ENCODE results near the gene PIGM.

The PIGM gene

GRCh38 chr1:160031365-160032164, at the start of gene PIGM:
TSS of gene PIGM (minus strand) at chr1:160031990. CDS start at chr1:160031739, 251 bp downstream.
- Histone ChIP-seq H3K4me3 (peak within 1 kb of the TSS; percentile 68), H3K36me3 (replicated peaks) (no peaks in the 10 kb centered on the region), H3K27me3 (ENCODE audit: low read depth) (no peaks in the 10 kb centered on the region), H3K9me3 (no peaks in the 10 kb centered on the region), H3K4me1 (peaks cover 15% of the 10 kb centered on the region)
- DNase-seq (ENCODE audit: low spot score in 2 of 2) = peak; percentile 90 to 98
- in situ Hi-C loops (cut with MboI; ENCODE audit: low sequenced_read_pairs) = loop anchor here (10.0 kb wide), 1 partner anchor 247 kb away; the partner anchor contains the start of gene DUSP23

DNA sequence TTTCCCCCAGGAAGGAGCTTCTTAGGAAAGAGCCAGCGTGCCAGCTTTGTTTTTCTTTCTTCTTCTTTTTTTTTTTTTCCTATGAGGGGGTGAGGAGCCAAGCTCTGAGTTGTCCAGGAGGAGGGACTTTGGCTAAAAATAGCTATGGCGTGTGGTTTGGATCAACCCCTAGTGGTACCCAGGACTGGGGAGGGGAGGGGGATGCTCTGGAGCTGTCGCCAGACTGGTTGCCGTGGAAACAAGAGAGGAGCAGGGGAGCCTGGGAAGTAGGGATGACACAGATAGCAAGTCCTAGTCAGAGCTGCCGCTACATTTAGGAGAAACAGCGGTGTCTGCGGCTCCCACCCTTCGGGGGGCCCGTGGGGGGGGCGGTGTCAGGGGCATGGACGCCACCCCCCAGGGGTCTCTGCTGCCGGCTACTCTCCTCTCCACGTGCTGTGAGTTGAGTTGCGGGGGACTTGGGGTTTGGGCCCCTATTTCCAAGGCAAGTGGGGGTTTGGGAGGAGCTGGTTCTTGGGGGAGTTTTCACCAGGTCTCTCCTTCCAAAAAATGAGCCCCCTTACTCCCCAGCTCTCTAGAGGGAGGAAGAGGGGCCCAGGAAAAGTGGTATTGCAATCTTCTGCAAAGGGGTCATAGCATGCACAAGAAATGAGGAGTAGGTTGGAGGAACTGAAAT, 49.6 kb upstream of the PIGM start, which contains the start of gene KCNJ9:
Gene KCNJ9, plus strand, starts transcription at position 278 of the 676 bp plus-strand sequence. CDS start 2,493 bp downstream, outside the sequence.
- H3K4me1 ChIP-seq = no peaks in the 10 kb centered on the region
- H3K4me3 ChIP-seq = no peak within 1 kb of the TSS
- no peak for DNase-seq (ENCODE audit: low spot score in 2 of 2)
- no peaks in the 10 kb centered on the region for H3K36me3 ChIP-seq (replicated peaks)
- H3K27me3 ChIP-seq (ENCODE audit: low read depth) = peaks cover 44% of the 10 kb centered on the region
- in situ Hi-C loops (cut with MboI; ENCODE audit: low sequenced_read_pairs) = loop anchor here (10.0 kb wide), 1 partner anchor 147 kb away; no protein-coding TSS in a partner anchor
- H3K9me3 ChIP-seq = no peaks in the 10 kb centered on the region

DNA sequence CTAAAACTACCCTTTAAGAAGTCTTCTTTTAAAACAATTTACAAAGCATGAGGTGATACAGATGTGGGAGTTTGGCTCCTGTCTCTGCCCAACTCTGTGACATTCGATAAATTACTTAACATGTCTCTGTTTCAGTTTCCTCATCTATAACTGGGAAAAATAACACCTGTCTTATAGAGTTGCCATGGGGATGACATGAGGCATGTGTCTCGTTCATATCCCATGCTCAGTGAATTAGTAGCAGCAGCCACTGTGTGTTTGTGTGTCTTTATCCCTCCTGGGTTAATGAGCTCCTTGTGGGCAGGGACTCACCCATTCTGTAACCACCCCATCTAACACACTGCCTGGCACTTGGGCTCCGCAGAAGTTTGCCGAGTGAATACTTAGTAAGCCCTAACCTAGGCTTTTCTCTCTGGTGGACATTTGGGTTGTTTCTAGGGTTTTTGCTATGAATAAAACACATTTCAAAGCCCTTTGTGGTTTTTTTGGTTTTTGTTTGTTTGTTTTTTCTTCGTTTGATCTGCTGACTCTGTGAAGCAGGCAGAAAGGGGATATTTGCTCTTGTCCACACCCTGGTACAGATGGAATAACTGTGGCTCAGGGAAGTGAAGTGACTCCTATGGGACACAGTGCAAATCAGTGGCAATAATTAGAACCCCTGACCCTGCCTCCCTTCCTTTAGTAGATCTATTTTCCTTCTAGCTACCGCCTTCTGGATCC, 48.8 kb upstream of the PIGM start:
- Histone ChIP-seq H3K36me3 (replicated peaks) (no peaks in the 10 kb centered on the region), H3K4me1 (no peaks in the 10 kb centered on the region), H3K27me3 (ENCODE audit: low read depth) (peaks cover 51% of the 10 kb centered on the region), H3K4me3 (no peak overlapping the region), H3K9me3 (no peaks in the 10 kb centered on the region)
- in situ Hi-C loops (cut with MboI; ENCODE audit: low sequenced_read_pairs) = loop anchor here (10.0 kb wide), 1 partner anchor 146 kb away; no protein-coding TSS in a partner anchor
- DNase-seq (ENCODE audit: low spot score in 2 of 2) = no peak

DNA sequence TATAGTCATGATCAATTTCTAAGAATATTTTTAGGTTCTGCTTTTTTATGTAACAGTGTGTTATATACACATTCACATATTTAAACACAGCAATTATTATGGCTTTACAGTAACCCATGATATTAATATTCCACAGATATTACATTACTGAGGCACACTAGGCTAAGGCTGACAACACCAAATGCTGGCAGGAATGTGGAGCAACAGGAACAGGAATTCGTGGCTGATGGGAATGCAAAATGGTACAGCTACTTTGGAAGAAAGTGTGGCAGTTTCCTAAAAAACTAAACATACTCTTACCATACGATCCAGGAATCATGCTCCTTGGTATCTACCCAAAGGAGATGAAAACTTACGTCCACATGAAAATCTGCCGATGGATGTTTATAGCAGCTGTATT, 47.7 kb upstream of the PIGM start:
- Histone ChIP-seq H3K9me3 (no peaks in the 10 kb centered on the region), H3K27me3 (ENCODE audit: low read depth) (peaks cover 59% of the 10 kb centered on the region), H3K36me3 (replicated peaks) (no peaks in the 10 kb centered on the region), H3K4me1 (no peaks in the 10 kb centered on the region), H3K4me3 (no peak overlapping the region)
- in situ Hi-C loops (cut with MboI; ENCODE audit: low sequenced_read_pairs) = no loop called here
- no peak for DNase-seq (ENCODE audit: low spot score in 2 of 2)

DNA sequence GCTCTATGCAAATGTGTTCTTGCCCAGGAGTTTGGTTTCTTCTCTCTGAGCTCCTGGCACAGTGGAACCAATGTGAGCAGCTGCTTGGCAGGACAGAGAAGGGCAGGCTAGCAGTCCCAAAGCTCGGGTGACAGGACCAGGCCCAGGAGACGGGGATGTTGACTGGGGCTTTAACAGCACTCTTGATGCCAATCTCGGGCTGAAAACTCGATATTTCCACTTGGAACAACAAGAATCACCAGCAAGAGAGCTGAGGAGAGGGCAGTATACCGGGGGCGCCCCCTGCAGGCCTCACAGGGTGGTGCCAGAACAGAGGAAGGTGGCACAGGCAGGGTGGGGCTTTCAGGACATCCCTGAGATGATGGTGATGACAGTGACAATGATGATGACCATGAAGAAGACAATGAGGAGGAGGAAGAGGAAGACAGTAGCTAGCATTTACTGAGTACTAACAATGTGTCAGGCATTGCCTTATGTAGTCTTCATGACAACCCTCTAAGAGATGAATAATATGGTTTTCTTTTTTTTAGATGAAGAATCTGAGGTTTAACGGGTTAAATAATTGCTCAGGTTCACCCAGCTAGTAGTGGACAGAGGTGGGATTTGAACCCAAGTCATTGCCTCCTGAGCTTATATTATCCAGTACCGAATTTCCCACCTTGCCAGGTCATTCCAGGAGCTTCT, 46.9 kb upstream of the PIGM start:
- in situ Hi-C loops (cut with MboI; ENCODE audit: low sequenced_read_pairs) = no loop called here
- H3K9me3 ChIP-seq = no peaks in the 10 kb centered on the region
- peak; percentile 19 to 68 for DNase-seq (ENCODE audit: low spot score in 2 of 2)
- H3K4me1 ChIP-seq = no peaks in the 10 kb centered on the region
- H3K27me3 ChIP-seq (ENCODE audit: low read depth) = peaks cover 59% of the 10 kb centered on the region
- no peaks in the 10 kb centered on the region for H3K36me3 ChIP-seq (replicated peaks)
- H3K4me3 ChIP-seq = no peak overlapping the region

DNA sequence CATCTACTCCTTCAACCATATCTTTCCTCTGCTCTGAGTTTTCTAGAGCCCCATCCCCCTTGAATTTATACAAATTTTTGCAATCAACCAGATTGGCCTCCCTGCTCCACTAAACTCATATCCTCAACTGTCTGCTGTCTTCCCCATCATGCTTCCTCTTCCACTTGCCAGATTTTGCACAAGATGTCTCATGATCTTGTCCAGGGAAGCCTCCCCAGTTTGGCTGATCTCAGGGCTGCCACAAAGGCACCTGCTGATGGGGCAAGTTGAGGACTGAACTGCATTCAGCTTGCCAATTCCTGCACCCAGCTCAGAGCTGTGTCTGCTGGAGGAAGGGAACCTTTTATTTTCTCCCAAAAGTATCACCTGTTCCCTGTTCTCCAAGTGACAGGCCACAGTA, 45.7 kb upstream of the PIGM start:
- Histone ChIP-seq H3K36me3 (replicated peaks) (no peaks in the 10 kb centered on the region), H3K27me3 (ENCODE audit: low read depth) (peaks cover 53% of the 10 kb centered on the region), H3K9me3 (no peaks in the 10 kb centered on the region), H3K4me3 (no peak overlapping the region), H3K4me1 (no peaks in the 10 kb centered on the region)
- in situ Hi-C loops (cut with MboI; ENCODE audit: low sequenced_read_pairs) = no loop called here
- no peak for DNase-seq (ENCODE audit: low spot score in 2 of 2)

DNA sequence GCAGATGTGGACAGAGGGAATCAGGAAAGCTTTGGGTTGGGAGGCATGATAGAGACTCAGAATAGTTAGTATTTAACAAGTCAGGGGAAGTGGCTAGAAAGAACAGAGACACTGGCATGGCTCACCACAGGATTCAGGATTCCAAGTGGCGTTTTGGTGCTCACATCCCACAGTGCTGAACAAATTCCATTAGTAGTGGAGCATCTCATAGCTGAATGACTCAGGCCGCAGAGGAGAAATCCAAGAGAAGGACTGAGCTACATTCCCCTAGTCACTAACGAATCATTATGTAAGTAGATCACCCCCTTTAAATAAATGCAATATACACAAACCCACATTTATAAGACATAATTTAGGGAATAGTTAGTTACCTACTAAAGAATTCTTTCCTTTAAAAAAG, 44.5 kb upstream of the PIGM start:
- Histone ChIP-seq H3K27me3 (ENCODE audit: low read depth) (peaks cover 41% of the 10 kb centered on the region), H3K9me3 (no peaks in the 10 kb centered on the region), H3K4me3 (no peak overlapping the region), H3K36me3 (replicated peaks) (no peaks in the 10 kb centered on the region), H3K4me1 (no peaks in the 10 kb centered on the region)
- in situ Hi-C loops (cut with MboI; ENCODE audit: low sequenced_read_pairs) = no loop called here
- no peak for DNase-seq (ENCODE audit: low spot score in 2 of 2)

GRCh38 chr1:160075836-160076235, 44.0 kb upstream of the PIGM start:
- no peak for DNase-seq (ENCODE audit: low spot score in 2 of 2)
- Histone ChIP-seq H3K4me1 (peaks cover 1% of the 10 kb centered on the region; the same call in 1 of the 2 replicates), H3K9me3 (no peaks in the 10 kb centered on the region), H3K36me3 (replicated peaks) (no peaks in the 10 kb centered on the region), H3K4me3 (no peak overlapping the region), H3K27me3 (ENCODE audit: low read depth) (peaks cover 39% of the 10 kb centered on the region)
- in situ Hi-C loops (cut with MboI; ENCODE audit: low sequenced_read_pairs) = no loop called here

DNA sequence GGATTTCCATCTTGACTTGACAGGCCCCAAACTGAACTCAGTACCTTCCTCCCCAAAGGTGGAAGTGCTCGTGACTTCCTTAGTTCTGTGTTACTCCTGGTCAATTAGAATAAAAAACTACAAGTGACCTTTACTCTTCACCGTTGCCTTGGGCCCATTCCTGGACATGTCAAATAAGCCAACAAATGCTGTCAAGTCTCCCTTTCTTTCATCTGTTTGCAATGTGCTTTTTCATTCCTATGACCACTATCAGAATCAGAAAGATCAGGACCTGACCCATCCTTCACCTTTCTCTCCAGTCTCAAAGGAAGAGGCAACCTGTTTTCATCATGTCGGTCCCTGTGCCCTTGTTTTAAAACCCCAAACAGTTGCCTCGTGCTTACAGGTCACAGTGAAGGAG, 43.1 kb upstream of the PIGM start:
- Histone ChIP-seq H3K4me1 (peaks cover 5% of the 10 kb centered on the region; the same call in 1 of the 2 replicates), H3K4me3 (no peak overlapping the region), H3K9me3 (no peaks in the 10 kb centered on the region), H3K36me3 (replicated peaks) (no peaks in the 10 kb centered on the region), H3K27me3 (ENCODE audit: low read depth) (peaks cover 30% of the 10 kb centered on the region)
- no peak for DNase-seq (ENCODE audit: low spot score in 2 of 2)
- in situ Hi-C loops (cut with MboI; ENCODE audit: low sequenced_read_pairs) = no loop called here

GRCh38 chr1:160071289-160071688, 39.5 kb upstream of the PIGM start:
- H3K4me1 ChIP-seq = peaks cover 5% of the 10 kb centered on the region; the same call in 1 of the 2 replicates
- peaks cover 15% of the 10 kb centered on the region for H3K27me3 ChIP-seq (ENCODE audit: low read depth)
- H3K36me3 ChIP-seq (replicated peaks) = no peaks in the 10 kb centered on the region
- DNase-seq (ENCODE audit: low spot score in 2 of 2) = no peak
- in situ Hi-C loops (cut with MboI; ENCODE audit: low sequenced_read_pairs) = no loop called here
- no peaks in the 10 kb centered on the region for H3K9me3 ChIP-seq
- H3K4me3 ChIP-seq = no peak overlapping the region

DNA sequence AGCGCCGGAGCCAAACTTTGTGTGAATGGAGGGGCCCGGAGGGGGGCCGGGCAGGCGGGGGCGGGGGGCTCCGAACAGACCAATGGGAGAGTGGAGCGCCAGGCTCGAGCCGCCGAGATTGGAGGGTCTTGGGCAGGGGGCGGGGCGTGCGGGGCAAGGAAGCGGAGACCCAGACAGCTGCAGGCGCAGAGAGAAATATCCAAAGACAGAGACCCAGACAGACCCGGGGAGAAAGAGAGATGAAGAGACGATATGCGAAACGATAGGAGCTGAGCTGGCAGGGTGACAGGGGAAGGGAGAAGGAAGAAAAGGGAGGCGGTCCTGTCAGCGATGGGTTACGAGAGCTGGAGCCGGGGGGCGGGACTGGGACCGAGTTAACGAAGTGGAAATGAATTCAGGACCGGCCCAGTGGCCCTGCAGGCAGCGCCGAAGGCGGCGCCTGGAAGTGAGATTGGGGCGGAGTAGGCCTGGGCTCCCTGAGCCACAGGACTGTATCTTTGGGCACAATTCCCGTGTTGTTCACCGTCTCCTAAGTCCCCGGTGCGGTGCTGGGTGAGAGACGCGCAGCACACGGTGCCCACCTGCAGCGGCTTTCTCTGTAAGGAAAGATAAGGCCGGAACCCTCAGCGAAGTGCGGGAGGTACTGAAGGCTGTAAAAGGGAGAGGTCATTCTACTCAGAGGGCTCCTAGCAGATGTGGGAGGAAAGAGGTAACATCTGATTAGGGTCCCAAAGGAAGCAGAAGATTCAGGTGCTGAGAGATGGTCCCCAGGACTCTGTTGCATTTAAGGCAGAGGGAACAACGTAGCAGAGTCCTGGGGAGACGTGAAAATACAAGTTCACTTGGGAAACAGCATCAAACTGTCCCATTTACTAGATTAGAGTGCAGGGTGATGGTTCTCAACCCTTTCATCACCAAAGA, 38.7 kb upstream of the PIGM start:
- DNase-seq (ENCODE audit: low spot score in 2 of 2) = peak; percentile 74 to 92
- in situ Hi-C loops (cut with MboI; ENCODE audit: low sequenced_read_pairs) = no loop called here
- Histone ChIP-seq H3K36me3 (replicated peaks) (no peaks in the 10 kb centered on the region), H3K27me3 (ENCODE audit: low read depth) (peaks cover 8% of the 10 kb centered on the region), H3K9me3 (no peaks in the 10 kb centered on the region), H3K4me1 (peaks cover 5% of the 10 kb centered on the region; the same call in 1 of the 2 replicates), H3K4me3 (peak overlapping the region; percentile 37)

GRCh38 chr1:160069460-160070231, 37.9 kb upstream of the PIGM start, which contains the start of gene KCNJ10:
TSS of gene KCNJ10 (minus strand) at chr1:160070160. CDS start at chr1:160042532, 27,628 bp downstream.
- H3K4me1 ChIP-seq = peaks cover 5% of the 10 kb centered on the region; the same call in 1 of the 2 replicates
- in situ Hi-C loops (cut with MboI; ENCODE audit: low sequenced_read_pairs) = no loop called here
- no peaks in the 10 kb centered on the region for H3K9me3 ChIP-seq
- H3K36me3 ChIP-seq (replicated peaks) = no peaks in the 10 kb centered on the region
- H3K27me3 ChIP-seq (ENCODE audit: low read depth) = peaks cover 2% of the 10 kb centered on the region; the same call in 1 of the 2 replicates
- H3K4me3 ChIP-seq = peak within 1 kb of the TSS; percentile 37
- DNase-seq (ENCODE audit: low spot score in 2 of 2) = no peak

All from HAP-1 (cell line).